CD4-positive, alpha-beta T cell treated with Interleukin-2 at 100 ng/mL for 4 hours (primary cell): ENCODE results near the gene SNCG.
"Not testable (repeated sequence)": the region's sequence is repeated elsewhere in the genome, so short reads cannot be mapped to it uniquely, and the experiment has no call there.

Experiments
- DNase-seq: peaks from one replicate; pipeline ENCODE4 v3.0.0-alpha.2; 2020; ENCODE audit warnings: low spot score

The SNCG gene

GRCh38 chr10:86958116-86958900 is at the start of gene SNCG:
TSS of gene SNCG (plus strand) at chr10:86958599. CDS start at chr10:86958698, 99 bp downstream.
- no peak for DNase-seq

GRCh38 chr10:86914734-86915133 is 43.7 kb upstream of the SNCG start:
- DNase-seq, result no peak

- DNase-seq, result no peak
Observed at GRCh38 chr10:86918022-86918471, 40.4 kb upstream of the SNCG start.

GRCh38 chr10:86922553-86922961 is 35.8 kb upstream of the SNCG start:
- no peak for DNase-seq

- DNase-seq, result no peak
Observed at GRCh38 chr10:86929468-86930380, 28.7 kb upstream of the SNCG start.

- DNase-seq, result no peak
Observed at GRCh38 chr10:86931872-86932271, 26.5 kb upstream of the SNCG start.

GRCh38 chr10:86932674-86933073 is 25.7 kb upstream of the SNCG start:
- no peak for DNase-seq

- DNase-seq, result not testable (repeated sequence)
Observed at GRCh38 chr10:86934162-86934711, 24.2 kb upstream of the SNCG start.

- no peak for DNase-seq
Observed at GRCh38 chr10:86936661-86937501, 21.5 kb upstream of the SNCG start.

GRCh38 chr10:86937502-86938154 is 20.8 kb upstream of the SNCG start:
- DNase-seq, result no peak

- no peak for DNase-seq
Observed at GRCh38 chr10:86938260-86938659, 20.1 kb upstream of the SNCG start.

- DNase-seq, result not testable (repeated sequence)
Observed at GRCh38 chr10:86940076-86940475, 18.3 kb upstream of the SNCG start.

- no peak for DNase-seq
Observed at GRCh38 chr10:86940677-86941076, 17.7 kb upstream of the SNCG start.

GRCh38 chr10:86941426-86941825 is 17.0 kb upstream of the SNCG start:
- DNase-seq, result no peak

- DNase-seq, result no peak
Observed at GRCh38 chr10:86941991-86942421, 16.4 kb upstream of the SNCG start.

- no peak for DNase-seq
Observed at GRCh38 chr10:86942441-86943315, 15.7 kb upstream of the SNCG start.

GRCh38 chr10:86943316-86944030 is 14.9 kb upstream of the SNCG start:
- no peak for DNase-seq

GRCh38 chr10:86944031-86944419 is 14.4 kb upstream of the SNCG start:
- DNase-seq, result no peak

GRCh38 chr10:86944471-86944870 is 13.9 kb upstream of the SNCG start:
- DNase-seq, result no peak
